Panc1 (cell line): ENCODE results near the gene NFE2L3. TPM values are rescaled to one million over a fixed set of nuclear protein-coding genes. Genes with fewer than 3 reads are reported as not detected.

Source experiments
- ATAC-seq: fragments of 200-7000 bp; cut with Tn5 transposase; 2 replicates; pipeline ENCODE4 v1.9.1; 2020; ENCODE audit warnings: mild to moderate bottlenecking, moderate library complexity
- BruUV-seq: library from RNA; stranded (reverse); fragments of 400-500 nt; replicated peaks from 2 replicates; lab custom pipeline; 2021; lab: Mats Ljungman, UMichigan
- CTCF ChIA-PET: fragments of 300-600 bp; sonication (Branson Sonifier 250); formaldehyde crosslinking; loops from one replicate; lab custom pipeline; 2022; ENCODE audit warnings: antibody characterized with exemption; lab: Charles Lee
- POLR2A ChIA-PET: fragments of 300-600 bp; sonication (Branson Sonifier 250); formaldehyde crosslinking; loops from one replicate; lab custom pipeline; 2022; ENCODE audit warnings: antibody characterized with exemption; lab: Charles Lee
- DNase-seq: peaks from one replicate; pipeline ENCODE4 v3.0.0-alpha.2; 2010; ENCODE audit warnings: low read depth, low spot score
- H3K27ac ChIP-seq: 2 replicates; pipeline ENCODE4 v1.5.1; 2011; ENCODE audit warnings: mild to moderate bottlenecking, low read length, inconsistent platforms
- H3K27me3 ChIP-seq: fragments of 200-500 bp; sonication (Bioruptor generic); 2 replicates; pipeline ENCODE4 v1.6.0; 2014; ENCODE audit warnings: low read length, inconsistent platforms; ENCODE audit not compliant: control insufficient read depth, insufficient read depth
- H3K36me3 ChIP-seq: fragments of 200-500 bp; sonication (Bioruptor generic); 2 replicates; pipeline ENCODE4 v1.5.1; 2014; ENCODE audit warnings: inconsistent platforms, mild to moderate bottlenecking, low read length, moderate library complexity; ENCODE audit not compliant: control insufficient read depth, insufficient read depth
- H3K4me1 ChIP-seq: 2 replicates; pipeline ENCODE4 v1.5.1; 2011; ENCODE audit warnings: inconsistent platforms, mild to moderate bottlenecking, low read length, moderate library complexity; ENCODE audit not compliant: control insufficient read depth, insufficient read depth
- H3K4me3 ChIP-seq, 2 experiments: 2 replicates each; pipeline ENCODE4 v1.5.1; 2011 to 2012; ENCODE audit warnings: low read depth in 2 of 2, low read length in 2 of 2, mild to moderate bottlenecking in 2 of 2, inconsistent platforms in 1 of 2, moderate library complexity in 1 of 2
- H3K9me3 ChIP-seq: fragments of 200-500 bp; sonication (Bioruptor generic); 2 replicates; pipeline ENCODE4 v1.5.1; 2014; ENCODE audit warnings: low read depth, mild to moderate bottlenecking, inconsistent platforms, low read length, moderate library complexity; ENCODE audit not compliant: control insufficient read depth, insufficient read depth
- CTCF ChIP-seq: fragments of 450-650 bp; IDR thresholded peaks from 2 replicates; pipeline ENCODE4 v1.5.1; 2017; ENCODE audit warnings: mild to moderate bottlenecking
- POLR2AphosphoS5 ChIP-seq: IDR thresholded peaks from 2 replicates; pipeline ENCODE4 v1.6.1; 2012; ENCODE audit warnings: mild to moderate bottlenecking, low read depth, low read length, moderate library complexity
- SIN3A ChIP-seq: IDR thresholded peaks from 2 replicates; pipeline ENCODE4 v1.6.1; 2012; ENCODE audit warnings: low read depth, mild to moderate bottlenecking, low read length, moderate library complexity, borderline replicate concordance; ENCODE audit not compliant: insufficient read depth
- TCF7L2 ChIP-seq: IDR thresholded peaks from 2 replicates; pipeline ENCODE4 v1.6.1; 2011; ENCODE audit warnings: mild to moderate bottlenecking, low read depth, low read length, inconsistent platforms
- in situ Hi-C: cut with HindIII; loops from 2 replicates; pipeline ENCODE4 v1.10.0; 2016; ENCODE audit warnings: low sequenced_read_pairs, low pct_unique_long_range_greater_than_20kb
- intact Hi-C: fragments of 100-400 bp; cut with micrococcal nuclease; formaldehyde crosslinking; loops from one replicate; pipeline ENCODE4 v1.10.0; 2022; ENCODE audit not compliant: unreplicated experiment
- total RNA-seq: library from RNA; stranded (reverse); gene quantifications from one replicate; pipeline ENCODE4 v1.2.1, GENCODE V29; 2021; ENCODE audit not compliant: unreplicated experiment
- TF ChIP-seq, protein P1 (sequence below), 2 experiments: IDR thresholded peaks; 2 replicates each; pipeline ENCODE4 v1.6.1; 2011 to 2012; ENCODE audit warnings: low read depth in 2 of 2, control low read depth in 1 of 2, low read length in 1 of 2, mild to moderate bottlenecking in 1 of 2, moderate library complexity in 1 of 2; ENCODE audit not compliant: insufficient read depth in 1 of 2

Gene NFE2L3
- total RNA-seq, 1 experiment from 2014 or later, result 78.5 TPM

DNA sequence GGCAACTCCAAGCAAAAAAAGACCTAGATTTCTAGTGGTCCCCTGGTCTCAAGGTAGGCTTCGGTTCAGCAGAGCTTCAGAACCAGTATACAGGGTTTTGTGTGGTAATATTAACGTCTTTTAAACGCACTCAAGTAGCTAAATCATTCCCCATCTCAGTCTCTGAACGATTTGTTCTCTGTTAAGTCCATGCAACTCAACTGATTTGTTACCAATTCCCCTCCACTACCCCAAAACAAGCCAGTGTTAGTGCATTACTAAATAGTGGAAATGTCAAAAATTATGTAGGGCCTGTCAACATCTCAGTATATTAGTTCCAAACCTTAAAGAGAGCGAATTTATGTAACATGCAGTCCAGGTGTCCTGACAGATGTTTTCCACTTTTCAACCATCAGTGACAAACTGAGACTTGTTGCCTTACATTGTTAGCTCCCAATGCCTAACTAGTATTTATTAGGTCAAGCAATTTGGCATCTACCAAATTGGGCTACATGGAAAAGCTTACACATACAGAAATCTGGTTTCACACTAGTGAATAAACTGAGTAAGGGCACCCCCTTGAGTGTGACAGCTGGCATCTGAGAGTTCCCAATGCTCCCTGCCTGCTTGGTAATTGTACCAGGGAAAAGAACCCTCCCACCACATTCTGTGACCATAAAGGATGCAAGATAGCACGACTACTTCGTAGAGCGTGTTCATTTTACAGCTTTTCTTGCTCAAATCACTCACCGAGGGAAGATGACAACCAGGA, 36.4 kb downstream of the NFE2L3 start:
- no peaks in the 10 kb centered on the region for H3K9me3 ChIP-seq
- DNase-seq (no peak), ATAC-seq (peak; percentile 3)
- H3K4me3 ChIP-seq, result no peak overlapping the region
- H3K27ac ChIP-seq, result peak overlapping the region; percentile 87
- CTCF ChIA-PET, result interaction anchor here (0.5 to 0.7 kb wide), 2 partner anchors 175 to 298 kb away, joined by 3 read pairs; no protein-coding TSS in a partner anchor
- TF ChIP-seq CTCF, result no peak
- TF ChIP-seq, protein P1, sequence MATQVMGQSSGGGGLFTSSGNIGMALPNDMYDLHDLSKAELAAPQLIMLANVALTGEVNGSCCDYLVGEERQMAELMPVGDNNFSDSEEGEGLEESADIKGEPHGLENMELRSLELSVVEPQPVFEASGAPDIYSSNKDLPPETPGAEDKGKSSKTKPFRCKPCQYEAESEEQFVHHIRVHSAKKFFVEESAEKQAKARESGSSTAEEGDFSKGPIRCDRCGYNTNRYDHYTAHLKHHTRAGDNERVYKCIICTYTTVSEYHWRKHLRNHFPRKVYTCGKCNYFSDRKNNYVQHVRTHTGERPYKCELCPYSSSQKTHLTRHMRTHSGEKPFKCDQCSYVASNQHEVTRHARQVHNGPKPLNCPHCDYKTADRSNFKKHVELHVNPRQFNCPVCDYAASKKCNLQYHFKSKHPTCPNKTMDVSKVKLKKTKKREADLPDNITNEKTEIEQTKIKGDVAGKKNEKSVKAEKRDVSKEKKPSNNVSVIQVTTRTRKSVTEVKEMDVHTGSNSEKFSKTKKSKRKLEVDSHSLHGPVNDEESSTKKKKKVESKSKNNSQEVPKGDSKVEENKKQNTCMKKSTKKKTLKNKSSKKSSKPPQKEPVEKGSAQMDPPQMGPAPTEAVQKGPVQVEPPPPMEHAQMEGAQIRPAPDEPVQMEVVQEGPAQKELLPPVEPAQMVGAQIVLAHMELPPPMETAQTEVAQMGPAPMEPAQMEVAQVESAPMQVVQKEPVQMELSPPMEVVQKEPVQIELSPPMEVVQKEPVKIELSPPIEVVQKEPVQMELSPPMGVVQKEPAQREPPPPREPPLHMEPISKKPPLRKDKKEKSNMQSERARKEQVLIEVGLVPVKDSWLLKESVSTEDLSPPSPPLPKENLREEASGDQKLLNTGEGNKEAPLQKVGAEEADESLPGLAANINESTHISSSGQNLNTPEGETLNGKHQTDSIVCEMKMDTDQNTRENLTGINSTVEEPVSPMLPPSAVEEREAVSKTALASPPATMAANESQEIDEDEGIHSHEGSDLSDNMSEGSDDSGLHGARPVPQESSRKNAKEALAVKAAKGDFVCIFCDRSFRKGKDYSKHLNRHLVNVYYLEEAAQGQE (IDR thresholded peaks at IDR 0.05; ENCODE audit: insufficient read depth in 1 of 2, low read depth in 2 of 2, low read length in 1 of 2), result no peak
- peak; percentile 38 for TF ChIP-seq POLR2AphosphoS5
- POLR2A ChIA-PET, result interaction anchor here (0.6 to 1.4 kb wide), 6 partner anchors 9 to 296 kb away, joined by 3 read pairs; partner anchors contain the start of gene CBX3
- no TSS peak for BruUV-seq
- in situ Hi-C loops, result no loop called here
- intact Hi-C loops, result loop anchor here (10.0 kb wide), 2 partner anchors 96 to 176 kb away; no protein-coding TSS in a partner anchor
- H3K4me1 ChIP-seq, result peaks cover 95% of the 10 kb centered on the region
- H3K36me3 ChIP-seq, result peaks cover 54% of the 10 kb centered on the region
- H3K27me3 ChIP-seq, result no peaks in the 10 kb centered on the region

GRCh38 chr7:26188957-26189541, 37.1 kb downstream of the NFE2L3 start:
- no peaks in the 10 kb centered on the region for H3K27me3 ChIP-seq
- H3K36me3 ChIP-seq, result peaks cover 59% of the 10 kb centered on the region
- in situ Hi-C loops, result no loop called here
- ATAC-seq (no peak), DNase-seq (no peak)
- ChIA-PET POLR2A (interaction anchor here (0.6 to 1.4 kb wide), 3 partner anchors 12 to 297 kb away, joined by 3 to 12 read pairs (median 3); partner anchors contain the start of gene CBX3), CTCF (interaction anchor here (0.5 to 0.7 kb wide), 2 partner anchors 175 to 299 kb away, joined by 3 read pairs; no protein-coding TSS in a partner anchor)
- no TSS peak for BruUV-seq
- no peak overlapping the region for H3K4me3 ChIP-seq
- TF ChIP-seq TCF7L2 (no peak), CTCF (no peak), POLR2AphosphoS5 (peak; percentile 24), SIN3A (0 out of 2 replicates have a peak, but pooled peaks have one; percentile 31)
- TF ChIP-seq, protein P1 (IDR thresholded peaks at IDR 0.05; ENCODE audit: insufficient read depth in 1 of 2, low read depth in 2 of 2, low read length in 1 of 2), result no peak
- intact Hi-C loops, result loop anchor here (10.0 kb wide), 2 partner anchors 96 to 176 kb away; no protein-coding TSS in a partner anchor
- H3K27ac ChIP-seq, result peak overlapping the region; percentile 87
- peaks cover 95% of the 10 kb centered on the region for H3K4me1 ChIP-seq
- H3K9me3 ChIP-seq, result no peaks in the 10 kb centered on the region
